ENCODE data around the gene GRHL1. TPM values are rescaled to one million over a fixed set of nuclear protein-coding genes. Genes with fewer than 3 reads are reported as not detected.

GRHL1 gene
- total RNA-seq, 1 experiment from 2014 or later: 3.8 TPM

DNA sequence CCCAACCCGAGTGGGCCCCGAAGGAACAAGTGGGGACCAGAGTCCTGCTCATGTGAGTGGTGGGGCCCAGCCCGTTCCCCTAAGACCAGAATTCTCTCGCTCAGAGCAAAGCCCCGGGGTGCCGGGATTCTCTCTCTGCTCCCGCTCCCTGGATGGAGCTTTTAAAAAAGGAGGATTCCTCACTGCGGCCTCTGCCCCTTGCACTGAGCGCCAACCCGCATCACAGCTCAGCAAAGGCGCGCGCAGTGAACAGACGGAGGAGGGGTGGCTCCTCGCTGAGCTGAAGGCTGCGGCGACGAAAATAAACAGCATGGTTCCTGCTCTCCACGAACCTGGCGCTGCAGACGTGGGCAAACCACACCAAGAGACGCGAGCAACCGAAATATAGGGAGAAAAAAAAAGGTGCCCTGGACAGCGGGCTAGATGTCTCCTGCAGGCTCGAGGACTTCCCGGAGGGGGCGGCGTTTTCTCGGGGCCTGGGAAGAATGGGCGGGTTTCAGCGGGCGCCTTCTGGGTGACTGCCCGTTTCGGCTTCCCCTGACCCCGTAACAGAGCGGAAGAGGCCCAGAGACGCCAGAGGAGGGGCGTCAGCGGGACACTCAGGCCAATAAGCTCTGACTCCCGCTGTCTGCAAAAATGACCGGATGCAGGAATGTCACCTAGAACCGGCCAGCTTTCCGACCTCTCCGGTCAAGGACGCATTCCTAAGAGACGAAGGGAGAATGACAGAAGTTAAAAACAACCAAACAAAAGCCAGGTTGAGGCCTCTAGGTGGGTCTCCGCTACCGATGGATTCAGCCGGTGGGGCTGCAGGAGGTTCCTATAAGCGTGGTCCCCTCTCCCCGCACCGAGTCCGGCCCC lies 91.0 kb downstream of the GRHL1 start:
- peak; percentile 91 for DNase-seq (ENCODE audit: low spot score)

DNA sequence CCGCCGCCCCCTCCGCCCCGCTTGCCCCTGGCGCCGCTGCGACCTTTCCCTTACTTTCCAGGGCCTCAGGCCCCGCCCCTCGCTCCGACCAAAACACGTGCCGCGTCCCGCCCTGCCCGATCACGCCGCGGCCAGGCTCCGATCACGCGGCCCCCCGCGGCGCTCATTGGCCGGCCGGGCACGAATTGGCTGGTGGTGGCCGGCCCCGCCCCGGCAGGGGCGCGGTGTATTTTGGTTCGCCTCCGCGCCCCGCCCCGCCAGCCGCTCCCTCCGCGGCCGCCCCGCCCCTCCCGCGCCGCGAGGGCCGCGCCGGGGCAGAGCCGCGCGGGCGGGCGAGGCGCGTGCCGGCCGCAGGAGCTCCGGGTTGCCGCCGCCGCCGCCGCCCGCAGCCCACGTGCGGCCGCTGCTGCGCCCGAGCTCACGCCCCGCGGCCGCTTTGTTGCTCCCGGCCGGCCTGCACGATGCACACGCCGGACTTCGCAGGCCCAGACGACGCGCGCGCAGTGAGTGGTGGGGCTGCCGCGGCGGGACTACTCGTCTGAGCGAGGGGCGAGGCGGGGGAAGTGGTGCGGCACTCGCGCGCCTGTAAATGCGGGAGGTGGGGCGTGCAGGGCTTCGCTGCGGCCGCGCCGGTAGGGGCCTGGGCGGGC lies 91.9 kb downstream of the GRHL1 start, which contains the start of gene KLF11:
KLF11 (plus strand) TSS at position 295 of the 650 bp plus-strand sequence; CDS start at position 462, 167 bp downstream.
- DNase-seq (ENCODE audit: low spot score): peak; percentile 83

DNA sequence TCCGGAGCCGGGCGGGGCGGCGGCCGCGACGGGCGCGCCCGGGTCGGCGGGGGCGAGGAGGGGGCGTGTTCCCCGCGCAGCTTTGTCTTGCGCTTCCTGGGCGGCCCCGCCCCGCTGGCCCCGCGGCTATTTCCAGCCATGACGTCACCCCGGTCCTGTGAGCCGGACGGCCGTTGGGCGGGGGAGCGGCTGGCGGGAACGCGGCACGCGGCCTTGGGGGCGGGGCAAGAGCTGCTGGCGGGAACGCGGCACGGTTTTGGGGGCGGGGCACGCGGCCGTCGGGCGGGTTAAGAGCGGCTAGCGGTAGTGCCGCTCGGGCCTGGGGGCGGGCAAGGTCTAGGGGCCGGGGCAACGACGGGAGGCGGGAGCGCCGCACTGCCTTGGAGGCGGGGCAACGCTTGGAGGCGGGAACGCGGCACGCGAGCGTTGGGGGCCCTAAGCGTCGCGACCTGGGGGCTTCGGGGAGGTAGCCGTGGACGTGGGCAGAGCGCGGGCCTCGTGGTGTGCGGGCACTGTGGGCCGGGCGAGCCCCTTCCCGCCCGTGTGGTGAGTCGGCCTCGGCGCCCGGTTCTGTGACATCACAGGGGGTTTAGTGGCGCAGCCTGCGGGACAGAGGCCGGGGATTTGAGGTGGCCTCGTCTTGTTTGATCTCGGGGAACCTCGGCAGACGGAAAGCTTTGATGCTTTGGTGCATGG lies 92.6 kb downstream of the GRHL1 start:
- DNase-seq (ENCODE audit: low spot score): peak; percentile 83

DNA sequence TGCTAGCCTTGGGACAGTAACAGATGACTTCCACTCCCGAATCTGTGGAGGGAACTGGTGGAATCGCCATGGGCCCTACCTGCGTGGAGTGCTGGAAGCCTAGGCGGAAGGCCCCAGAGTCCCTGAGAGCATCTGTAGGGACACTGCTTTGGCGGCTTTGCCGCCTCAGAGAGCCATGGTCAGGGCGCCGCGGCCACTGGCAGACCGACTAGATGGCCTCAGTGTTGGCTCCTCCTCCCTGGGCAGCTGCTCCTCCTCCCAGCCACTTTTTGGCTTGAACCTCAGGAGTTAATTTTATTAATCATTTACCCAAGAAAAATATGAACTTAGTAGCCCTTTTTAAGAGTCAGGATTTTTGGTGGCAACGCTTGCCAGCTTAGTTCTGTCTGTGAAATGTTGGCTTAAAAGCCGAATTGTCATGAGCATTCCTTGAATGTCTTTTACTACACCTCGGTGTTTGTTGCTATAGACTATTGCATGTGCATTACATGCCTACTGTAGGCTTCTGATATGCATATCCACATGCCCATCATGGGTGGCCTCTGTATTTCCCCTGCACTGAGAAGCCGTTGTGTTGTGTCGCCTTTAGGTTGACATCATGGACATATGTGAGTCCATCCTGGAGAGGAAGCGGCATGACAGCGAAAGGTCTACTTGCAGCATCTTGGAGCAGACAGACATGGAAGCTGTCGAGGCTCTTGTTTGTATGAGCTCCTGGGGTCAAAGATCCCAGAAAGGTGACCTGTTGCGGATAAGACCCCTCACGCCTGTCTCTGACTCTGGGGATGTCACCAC lies 94.3 kb downstream of the GRHL1 start:
- DNase-seq (ENCODE audit: low spot score): no peak

DNA sequence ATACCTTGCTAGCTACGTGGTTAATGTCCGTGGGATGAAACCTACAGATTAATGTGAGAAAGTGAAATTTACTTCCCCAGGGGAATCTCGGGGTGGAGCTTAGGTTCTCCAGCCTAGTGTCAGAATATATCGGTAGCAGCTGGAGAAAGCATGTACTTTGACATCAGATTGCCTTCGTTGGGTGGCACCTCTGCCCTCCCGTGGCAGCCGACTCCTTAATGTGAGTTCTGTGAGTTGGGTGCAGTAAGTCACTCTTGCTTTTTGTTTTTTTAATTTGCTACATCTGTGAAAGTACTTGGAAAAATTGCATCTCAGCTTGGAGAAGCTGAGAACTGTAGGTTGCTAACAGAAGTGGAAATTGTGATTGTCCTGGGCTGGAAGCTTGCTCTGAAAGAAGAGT lies 95.4 kb downstream of the GRHL1 start:
- DNase-seq (ENCODE audit: low spot score): no peak

DNA sequence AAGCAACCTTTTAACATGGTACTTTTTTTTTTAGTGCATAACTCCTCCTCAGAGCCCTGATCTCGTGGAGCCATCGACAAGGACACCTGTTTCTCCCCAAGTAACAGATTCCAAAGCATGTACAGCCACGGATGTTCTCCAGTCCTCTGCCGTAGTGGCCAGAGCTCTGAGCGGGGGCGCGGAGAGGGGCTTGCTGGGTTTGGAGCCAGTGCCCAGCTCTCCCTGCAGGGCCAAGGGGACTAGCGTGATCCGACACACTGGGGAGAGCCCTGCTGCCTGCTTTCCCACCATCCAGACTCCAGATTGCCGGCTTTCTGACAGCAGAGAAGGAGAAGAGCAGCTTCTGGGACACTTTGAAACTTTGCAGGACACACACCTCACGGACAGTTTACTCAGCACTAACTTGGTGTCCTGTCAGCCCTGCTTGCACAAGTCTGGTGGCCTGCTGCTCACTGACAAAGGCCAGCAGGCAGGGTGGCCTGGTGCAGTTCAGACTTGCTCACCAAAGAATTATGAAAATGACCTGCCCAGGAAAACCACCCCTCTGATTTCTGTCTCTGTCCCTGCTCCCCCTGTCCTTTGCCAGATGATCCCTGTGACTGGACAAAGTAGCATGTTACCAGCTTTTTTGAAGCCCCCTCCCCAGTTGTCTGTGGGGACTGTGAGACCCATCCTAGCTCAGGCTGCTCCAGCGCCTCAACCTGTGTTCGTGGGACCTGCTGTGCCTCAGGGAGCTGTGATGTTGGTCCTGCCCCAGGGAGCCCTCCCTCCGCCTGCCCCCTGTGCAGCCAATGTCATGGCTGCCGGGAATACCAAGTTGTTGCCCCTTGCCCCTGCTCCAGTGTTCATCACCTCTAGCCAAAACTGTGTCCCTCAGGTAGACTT lies 96.4 kb downstream of the GRHL1 start:
- no peak for DNase-seq (ENCODE audit: low spot score)

DNA sequence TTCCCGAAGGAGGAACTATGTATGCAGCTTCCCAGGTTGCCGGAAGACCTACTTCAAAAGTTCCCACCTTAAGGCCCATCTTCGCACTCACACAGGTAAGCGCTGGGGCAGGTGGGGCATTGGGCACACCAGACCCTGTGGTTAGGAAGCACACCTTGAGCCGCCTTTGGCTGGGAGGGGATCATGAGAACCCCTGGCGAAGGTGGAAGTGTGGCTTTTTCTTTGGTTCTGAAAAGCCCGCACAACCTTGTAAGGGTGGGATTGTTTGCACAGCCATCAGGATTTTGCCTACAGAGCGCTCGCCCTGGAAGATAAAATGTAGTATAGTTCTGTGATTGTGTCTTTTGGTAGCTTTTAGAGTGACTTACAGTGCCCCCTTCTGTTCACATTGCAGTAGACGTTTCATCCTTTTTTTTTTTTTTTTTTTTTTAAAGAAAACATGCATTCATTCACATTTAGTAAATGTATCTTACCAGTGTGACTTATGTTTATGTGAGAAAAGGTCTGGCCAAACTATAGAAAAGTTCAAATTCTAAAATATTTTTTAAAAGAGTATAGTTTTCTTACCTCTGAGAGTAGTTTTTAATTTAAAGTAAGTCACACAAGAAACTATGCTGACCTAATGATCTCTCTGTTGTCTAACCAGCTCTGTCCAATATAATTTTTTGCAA lies 97.1 kb downstream of the GRHL1 start:
- peak; percentile 67 for DNase-seq (ENCODE audit: low spot score)

Other genes starting within 250 kb of the GRHL1 start
- gene TAF1B, start 108.2 kb upstream of the GRHL1 start, total RNA-seq (2014; rRNA removed; shearing (Covaris generic)): 40.6 and 47.8 TPM in 2 replicates
- gene KLF11, start 91.9 kb downstream of the GRHL1 start, total RNA-seq (2014; rRNA removed; shearing (Covaris generic)): 18.7 and 21.4 TPM in 2 replicates
- 4.0 and 5.9 TPM in 2 replicates for gene CYS1, start 128.7 kb downstream of the GRHL1 start, total RNA-seq (2014; rRNA removed; shearing (Covaris generic))
- gene RRM2, start 171.0 kb downstream of the GRHL1 start, total RNA-seq (2014; rRNA removed; shearing (Covaris generic)): 130 and 137 TPM in 2 replicates